ENCODE measurements around the gene NFKBIE. TPM values are rescaled to one million over a fixed set of nuclear protein-coding genes. Genes with fewer than 3 reads are reported as not detected.

The NFKBIE gene
- total and polyA plus RNA-seq, 9 of the 15 experiments (the other 6 are each of a cell fraction or from before 2014, with no cell fraction given): 2.1 to 16.4 (median 11.7) TPM

DNA sequence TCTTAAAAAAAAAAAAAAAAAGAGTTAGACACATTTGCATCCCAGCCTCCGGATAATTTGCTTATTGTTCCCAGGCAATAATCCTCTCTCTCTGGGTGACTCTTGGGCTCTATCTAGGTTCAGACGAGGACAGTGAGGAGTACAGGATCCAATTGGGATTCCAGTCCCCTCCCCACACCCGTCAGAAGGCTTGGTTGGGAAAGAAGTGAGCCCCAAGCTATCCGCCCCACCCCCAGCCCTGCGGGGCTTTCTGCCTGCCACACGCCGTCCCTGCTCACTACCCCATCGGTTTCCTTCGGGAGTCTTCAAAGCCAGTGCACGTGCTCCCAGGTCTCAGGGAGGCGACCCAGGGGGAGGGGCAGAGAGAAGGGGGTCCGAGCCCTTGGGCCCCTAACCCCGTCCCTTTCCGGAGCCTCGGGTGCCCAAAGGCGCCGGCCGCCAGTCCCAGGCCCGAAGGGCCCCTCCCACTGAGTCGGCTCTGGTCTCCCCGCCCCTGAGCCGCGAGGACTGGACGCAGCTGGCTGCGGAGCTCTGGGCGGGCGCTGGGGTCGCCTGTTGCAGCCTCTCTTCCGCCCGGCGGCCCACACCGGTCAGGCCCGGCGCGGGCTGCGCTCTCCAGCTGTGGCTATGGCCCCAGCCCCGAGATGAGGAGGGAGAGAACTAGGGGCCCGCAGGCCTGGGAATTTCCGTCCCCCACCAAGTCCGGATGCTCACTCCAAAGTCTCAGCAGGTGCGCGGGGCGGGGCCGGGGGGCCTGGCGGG, 46.1 kb downstream of the NFKBIE start (continued):
- TF ChIP-seq, protein P1, sequence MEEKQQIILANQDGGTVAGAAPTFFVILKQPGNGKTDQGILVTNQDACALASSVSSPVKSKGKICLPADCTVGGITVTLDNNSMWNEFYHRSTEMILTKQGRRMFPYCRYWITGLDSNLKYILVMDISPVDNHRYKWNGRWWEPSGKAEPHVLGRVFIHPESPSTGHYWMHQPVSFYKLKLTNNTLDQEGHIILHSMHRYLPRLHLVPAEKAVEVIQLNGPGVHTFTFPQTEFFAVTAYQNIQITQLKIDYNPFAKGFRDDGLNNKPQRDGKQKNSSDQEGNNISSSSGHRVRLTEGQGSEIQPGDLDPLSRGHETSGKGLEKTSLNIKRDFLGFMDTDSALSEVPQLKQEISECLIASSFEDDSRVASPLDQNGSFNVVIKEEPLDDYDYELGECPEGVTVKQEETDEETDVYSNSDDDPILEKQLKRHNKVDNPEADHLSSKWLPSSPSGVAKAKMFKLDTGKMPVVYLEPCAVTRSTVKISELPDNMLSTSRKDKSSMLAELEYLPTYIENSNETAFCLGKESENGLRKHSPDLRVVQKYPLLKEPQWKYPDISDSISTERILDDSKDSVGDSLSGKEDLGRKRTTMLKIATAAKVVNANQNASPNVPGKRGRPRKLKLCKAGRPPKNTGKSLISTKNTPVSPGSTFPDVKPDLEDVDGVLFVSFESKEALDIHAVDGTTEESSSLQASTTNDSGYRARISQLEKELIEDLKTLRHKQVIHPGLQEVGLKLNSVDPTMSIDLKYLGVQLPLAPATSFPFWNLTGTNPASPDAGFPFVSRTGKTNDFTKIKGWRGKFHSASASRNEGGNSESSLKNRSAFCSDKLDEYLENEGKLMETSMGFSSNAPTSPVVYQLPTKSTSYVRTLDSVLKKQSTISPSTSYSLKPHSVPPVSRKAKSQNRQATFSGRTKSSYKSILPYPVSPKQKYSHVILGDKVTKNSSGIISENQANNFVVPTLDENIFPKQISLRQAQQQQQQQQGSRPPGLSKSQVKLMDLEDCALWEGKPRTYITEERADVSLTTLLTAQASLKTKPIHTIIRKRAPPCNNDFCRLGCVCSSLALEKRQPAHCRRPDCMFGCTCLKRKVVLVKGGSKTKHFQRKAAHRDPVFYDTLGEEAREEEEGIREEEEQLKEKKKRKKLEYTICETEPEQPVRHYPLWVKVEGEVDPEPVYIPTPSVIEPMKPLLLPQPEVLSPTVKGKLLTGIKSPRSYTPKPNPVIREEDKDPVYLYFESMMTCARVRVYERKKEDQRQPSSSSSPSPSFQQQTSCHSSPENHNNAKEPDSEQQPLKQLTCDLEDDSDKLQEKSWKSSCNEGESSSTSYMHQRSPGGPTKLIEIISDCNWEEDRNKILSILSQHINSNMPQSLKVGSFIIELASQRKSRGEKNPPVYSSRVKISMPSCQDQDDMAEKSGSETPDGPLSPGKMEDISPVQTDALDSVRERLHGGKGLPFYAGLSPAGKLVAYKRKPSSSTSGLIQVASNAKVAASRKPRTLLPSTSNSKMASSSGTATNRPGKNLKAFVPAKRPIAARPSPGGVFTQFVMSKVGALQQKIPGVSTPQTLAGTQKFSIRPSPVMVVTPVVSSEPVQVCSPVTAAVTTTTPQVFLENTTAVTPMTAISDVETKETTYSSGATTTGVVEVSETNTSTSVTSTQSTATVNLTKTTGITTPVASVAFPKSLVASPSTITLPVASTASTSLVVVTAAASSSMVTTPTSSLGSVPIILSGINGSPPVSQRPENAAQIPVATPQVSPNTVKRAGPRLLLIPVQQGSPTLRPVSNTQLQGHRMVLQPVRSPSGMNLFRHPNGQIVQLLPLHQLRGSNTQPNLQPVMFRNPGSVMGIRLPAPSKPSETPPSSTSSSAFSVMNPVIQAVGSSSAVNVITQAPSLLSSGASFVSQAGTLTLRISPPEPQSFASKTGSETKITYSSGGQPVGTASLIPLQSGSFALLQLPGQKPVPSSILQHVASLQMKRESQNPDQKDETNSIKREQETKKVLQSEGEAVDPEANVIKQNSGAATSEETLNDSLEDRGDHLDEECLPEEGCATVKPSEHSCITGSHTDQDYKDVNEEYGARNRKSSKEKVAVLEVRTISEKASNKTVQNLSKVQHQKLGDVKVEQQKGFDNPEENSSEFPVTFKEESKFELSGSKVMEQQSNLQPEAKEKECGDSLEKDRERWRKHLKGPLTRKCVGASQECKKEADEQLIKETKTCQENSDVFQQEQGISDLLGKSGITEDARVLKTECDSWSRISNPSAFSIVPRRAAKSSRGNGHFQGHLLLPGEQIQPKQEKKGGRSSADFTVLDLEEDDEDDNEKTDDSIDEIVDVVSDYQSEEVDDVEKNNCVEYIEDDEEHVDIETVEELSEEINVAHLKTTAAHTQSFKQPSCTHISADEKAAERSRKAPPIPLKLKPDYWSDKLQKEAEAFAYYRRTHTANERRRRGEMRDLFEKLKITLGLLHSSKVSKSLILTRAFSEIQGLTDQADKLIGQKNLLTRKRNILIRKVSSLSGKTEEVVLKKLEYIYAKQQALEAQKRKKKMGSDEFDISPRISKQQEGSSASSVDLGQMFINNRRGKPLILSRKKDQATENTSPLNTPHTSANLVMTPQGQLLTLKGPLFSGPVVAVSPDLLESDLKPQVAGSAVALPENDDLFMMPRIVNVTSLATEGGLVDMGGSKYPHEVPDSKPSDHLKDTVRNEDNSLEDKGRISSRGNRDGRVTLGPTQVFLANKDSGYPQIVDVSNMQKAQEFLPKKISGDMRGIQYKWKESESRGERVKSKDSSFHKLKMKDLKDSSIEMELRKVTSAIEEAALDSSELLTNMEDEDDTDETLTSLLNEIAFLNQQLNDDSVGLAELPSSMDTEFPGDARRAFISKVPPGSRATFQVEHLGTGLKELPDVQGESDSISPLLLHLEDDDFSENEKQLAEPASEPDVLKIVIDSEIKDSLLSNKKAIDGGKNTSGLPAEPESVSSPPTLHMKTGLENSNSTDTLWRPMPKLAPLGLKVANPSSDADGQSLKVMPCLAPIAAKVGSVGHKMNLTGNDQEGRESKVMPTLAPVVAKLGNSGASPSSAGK (IDR thresholded peaks at IDR 0.05): peak; percentile 92
- TF ChIP-seq SRSF9 (IDR thresholded peaks at IDR 0.05; ENCODE audit: borderline replicate concordance, low read depth, low read length) (no peak), ZNF3 (CRISPR knock-in tag; IDR thresholded peaks at IDR 0.05) (no peak), MAFK (IDR thresholded peaks at IDR 0.05; ENCODE audit: low read length) (no peak), C11orf30 (IDR thresholded peaks at IDR 0.05; ENCODE audit: low read depth) (no peak), HDGF (IDR thresholded peaks at IDR 0.05) (no peak)
- TF ChIP-seq, protein P2, sequence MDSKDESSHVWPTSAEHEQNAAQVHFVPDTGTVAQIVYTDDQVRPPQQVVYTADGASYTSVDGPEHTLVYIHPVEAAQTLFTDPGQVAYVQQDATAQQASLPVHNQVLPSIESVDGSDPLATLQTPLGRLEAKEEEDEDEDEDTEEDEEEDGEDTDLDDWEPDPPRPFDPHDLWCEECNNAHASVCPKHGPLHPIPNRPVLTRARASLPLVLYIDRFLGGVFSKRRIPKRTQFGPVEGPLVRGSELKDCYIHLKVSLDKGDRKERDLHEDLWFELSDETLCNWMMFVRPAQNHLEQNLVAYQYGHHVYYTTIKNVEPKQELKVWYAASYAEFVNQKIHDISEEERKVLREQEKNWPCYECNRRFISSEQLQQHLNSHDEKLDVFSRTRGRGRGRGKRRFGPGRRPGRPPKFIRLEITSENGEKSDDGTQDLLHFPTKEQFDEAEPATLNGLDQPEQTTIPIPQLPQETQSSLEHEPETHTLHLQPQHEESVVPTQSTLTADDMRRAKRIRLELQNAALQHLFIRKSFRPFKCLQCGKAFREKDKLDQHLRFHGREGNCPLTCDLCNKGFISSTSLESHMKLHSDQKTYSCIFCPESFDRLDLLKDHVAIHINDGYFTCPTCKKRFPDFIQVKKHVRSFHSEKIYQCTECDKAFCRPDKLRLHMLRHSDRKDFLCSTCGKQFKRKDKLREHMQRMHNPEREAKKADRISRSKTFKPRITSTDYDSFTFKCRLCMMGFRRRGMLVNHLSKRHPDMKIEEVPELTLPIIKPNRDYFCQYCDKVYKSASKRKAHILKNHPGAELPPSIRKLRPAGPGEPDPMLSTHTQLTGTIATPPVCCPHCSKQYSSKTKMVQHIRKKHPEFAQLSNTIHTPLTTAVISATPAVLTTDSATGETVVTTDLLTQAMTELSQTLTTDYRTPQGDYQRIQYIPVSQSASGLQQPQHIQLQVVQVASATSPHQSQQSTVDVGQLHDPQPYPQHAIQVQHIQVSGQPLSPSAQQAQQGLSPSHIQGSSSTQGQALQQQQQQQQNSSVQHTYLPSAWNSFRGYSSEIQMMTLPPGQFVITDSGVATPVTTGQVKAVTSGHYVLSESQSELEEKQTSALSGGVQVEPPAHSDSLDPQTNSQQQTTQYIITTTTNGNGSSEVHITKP (IDR thresholded peaks at IDR 0.05; ENCODE audit: partially characterized antibody): peak; percentile 39
